Measurements from ENCODE around the gene FAM162A.
"Not testable (repeated sequence)": the region's sequence is repeated elsewhere in the genome, so short reads cannot be mapped to it uniquely, and the experiment has no call there.

The FAM162A gene, protein sequence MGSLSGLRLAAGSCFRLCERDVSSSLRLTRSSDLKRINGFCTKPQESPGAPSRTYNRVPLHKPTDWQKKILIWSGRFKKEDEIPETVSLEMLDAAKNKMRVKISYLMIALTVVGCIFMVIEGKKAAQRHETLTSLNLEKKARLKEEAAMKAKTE

DNA sequence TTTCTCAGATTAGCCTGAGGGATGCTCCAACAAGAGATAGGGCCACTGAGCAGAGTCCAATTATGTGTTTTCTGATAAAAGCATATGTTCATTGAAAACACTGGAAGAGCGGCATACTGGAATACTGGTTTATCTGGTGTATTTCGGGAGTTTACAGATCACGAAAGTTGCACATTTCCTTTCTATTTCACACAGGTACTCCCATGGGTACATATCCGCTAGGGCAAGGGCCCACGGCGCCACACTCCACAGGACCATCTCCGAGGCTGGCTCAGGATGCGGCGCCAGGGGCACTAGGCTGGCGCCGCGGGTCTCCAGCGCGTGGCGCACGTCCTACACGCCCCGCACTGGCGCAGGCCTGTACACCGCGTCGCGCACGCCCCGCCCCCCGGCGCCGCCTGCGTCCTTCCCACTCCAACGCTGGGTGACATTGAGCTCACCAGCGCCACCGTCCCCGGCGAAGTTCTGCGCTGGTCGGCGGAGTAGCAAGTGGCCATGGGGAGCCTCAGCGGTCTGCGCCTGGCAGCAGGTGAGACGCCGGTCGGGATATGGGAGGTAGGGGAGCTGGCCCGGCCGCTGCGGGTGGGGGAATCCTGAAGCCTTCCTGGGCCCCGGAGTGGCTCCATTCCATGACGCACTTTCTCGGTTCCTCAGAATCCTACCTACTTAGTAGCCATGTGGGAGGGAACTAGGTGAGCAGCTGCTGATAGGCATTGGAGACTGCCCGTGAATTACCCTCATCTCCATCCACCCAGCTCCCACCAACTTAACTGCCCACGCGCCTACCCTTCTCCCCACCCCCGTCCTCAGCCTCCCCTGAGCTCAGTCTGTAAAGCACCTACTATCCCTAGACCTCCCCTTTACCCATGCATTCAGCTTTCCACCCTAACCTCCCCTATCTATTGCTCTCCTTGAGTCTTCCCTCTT, at the start of gene FAM162A:
Gene FAM162A (plus strand): TSS at position 412 of the 927 bp plus-strand sequence. CDS start 84 bp downstream, at position 496.
- FAIRE-seq (peak; percentile 94), DNase-seq (ENCODE audit: extremely low spot score, insufficient read length, low read depth) (peak; percentile 87)

DNA sequence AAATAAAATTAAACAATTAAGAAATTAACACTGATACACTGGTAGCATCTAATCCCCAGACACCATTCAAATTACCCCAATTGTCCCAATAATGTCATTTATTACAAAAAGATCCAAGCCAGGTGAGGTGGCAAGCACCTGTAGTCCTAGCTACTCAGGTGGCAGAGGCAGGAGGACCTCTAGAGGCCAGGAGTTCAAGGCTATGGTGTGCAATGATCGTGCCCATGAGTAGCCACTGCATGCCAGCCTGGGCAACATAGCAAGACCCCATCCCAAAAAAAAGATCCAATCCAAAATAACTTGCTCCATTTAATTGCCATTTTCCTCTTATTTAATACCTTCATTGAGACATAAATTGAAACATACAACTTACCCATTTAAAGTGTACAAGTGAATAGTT, 41.2 kb upstream of the FAM162A start:
- no peak for FAIRE-seq
- no peak for DNase-seq (ENCODE audit: extremely low spot score, insufficient read length, low read depth)

DNA sequence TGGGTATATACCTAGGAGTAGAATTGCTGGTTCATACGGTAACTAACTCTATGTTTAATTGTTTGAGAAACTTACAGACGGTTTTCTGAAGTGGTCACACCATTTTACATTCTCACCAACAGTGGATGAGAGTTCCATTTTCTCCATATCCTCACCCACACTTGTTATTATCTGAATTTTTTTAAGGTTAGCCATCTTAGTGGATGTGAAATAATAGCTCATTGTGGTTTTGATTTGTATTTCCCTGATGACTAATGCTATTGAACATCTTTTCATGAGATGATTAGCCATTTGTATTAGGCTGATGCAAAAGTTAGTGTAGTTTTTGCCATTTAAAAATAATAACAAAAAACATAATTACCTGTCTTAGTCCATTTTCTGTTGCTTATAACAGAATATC, 40.3 kb upstream of the FAM162A start:
- no peak for FAIRE-seq
- DNase-seq (ENCODE audit: extremely low spot score, insufficient read length, low read depth): no peak

DNA sequence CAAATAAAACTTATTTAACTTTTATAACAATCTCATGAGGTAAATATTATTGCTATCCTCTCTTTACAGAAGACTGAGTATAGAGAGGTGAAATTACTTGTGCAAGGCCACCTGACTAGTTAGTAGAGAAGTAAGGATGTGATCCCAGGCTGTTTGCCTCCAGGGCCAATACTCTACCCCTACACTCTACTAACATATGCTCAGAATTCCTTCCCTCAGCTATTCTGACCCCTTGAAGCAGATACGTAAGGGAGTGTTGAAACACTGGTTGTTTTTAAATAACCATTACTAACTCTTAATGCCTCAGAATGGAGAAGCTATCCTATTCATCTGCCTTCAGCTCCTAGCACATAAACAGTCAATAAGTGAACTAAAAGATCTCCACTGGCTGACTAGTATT, 34.8 kb upstream of the FAM162A start:
- no peak for DNase-seq (ENCODE audit: extremely low spot score, insufficient read length, low read depth)
- no peak for FAIRE-seq

DNA sequence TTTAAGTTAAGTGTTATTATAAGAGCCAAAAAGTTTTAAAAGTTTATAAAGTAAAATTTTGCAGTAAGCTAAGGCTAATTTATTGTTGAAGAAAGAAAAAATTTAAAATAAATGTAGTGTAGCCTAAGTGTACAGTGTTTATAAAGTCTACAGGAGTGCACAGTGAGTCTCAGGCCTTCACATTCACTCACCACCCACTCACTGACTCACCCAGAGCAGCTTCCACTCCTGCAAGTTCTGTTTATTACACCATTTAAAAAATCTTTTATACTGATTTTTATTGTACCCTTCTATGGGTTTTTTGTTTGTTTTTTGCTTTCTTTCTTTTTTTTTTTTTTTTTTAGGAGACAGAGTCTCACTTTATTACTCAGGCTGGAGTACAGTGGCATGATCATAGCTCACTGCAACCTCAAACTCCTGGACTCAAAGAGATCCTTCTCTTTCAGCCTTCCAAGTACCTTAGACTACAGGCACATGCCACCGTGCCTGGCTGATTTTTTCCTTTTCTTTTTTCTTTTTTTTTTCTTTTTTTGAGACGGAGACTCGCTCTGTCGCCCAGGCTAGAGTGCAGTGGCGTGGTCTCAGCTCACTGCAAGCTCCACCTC, 33.1 kb upstream of the FAM162A start:
- FAIRE-seq (no peak), DNase-seq (ENCODE audit: extremely low spot score, insufficient read length, low read depth) (no peak)

DNA sequence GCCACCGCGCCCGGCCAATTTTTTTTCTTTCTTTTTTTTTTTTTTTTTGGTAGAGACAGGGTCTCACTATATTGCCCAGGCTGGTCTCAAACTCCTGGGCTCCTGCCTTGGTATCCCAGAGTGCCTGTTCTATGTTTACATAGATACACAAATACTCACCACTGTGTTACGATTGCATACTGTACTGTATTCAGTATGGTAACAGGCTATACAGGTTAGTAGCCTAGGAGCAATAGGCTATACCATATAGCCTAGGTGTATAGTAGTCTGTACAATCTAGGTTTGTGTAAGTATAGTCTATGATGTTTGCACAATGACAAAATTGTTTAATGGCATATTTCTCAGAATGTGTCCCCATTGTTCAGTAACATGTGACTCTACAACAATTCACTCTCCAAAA, 32.4 kb upstream of the FAM162A start:
- DNase-seq (ENCODE audit: extremely low spot score, insufficient read length, low read depth): no peak
- FAIRE-seq: no peak

DNA sequence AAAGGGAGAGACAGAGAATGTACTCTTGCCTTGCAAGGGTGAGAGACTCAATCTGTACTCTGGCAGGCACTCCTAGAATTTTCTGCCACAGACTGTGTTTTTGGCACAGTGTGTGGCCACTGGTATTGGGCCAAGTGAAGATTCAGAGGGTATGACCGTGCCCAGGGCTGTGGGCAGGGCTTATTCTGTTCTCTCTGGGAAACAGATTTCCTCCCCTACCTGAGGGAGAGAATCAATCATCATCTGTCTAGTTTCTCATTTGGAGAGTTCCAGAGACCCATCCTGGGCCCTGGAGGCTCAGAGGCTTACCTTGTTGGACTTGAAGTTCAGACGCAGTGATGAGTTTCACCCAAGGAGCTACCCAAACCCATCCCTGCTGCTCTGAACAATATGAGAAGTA, 30.8 kb upstream of the FAM162A start:
- no peak for FAIRE-seq

DNA sequence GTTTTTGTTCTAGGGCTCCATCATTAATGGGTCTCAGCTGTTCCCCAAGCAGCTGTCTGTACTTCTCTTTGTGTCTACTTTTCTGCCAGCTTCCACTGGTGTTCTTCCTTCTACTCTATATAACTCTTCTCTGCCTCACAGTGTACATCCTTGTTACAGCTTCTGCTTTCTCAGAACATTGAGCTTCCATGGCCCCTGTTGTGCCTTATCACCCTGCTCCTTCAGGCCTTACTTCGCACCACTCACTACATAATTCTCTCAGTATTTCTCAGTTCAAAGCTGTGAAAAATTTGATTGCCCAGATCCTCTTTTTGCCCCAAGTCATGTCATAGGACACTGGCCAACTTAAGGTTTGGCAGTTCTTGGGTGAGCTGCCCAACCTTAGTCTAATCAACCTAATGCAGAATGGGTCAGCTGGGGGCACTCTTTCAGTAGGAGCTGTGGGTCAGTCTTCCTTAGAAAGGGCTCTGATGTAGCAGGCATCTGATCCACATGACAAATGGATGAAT, 30.0 kb upstream of the FAM162A start:
- FAIRE-seq: no peak
- no peak for DNase-seq (ENCODE audit: extremely low spot score, insufficient read length, low read depth)

More for the DNA sequence above, 30.8 kb upstream of the FAM162A start:
- no peak for DNase-seq (ENCODE audit: extremely low spot score, insufficient read length, low read depth)

DNA sequence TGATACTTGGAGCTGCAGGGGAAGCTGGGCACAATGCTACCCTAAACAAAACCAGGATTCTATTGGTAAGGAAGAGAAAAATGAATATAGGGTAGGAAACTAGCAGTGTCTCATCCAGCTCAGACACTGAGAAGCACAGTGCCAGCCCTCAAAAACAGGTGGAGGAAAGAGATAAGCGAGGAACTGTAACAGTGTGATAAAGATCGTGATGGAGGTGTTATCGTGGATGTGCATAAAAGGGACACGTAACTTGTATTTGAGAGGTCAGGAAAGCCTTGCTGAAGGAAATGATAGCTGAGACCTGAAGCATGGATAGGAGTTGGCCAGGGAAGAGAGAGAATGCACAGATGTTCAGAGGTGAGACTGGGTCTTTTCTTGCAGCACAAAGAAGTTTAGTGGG, 28.4 kb upstream of the FAM162A start:
- FAIRE-seq (no peak), DNase-seq (ENCODE audit: extremely low spot score, insufficient read length, low read depth) (no peak)

DNA sequence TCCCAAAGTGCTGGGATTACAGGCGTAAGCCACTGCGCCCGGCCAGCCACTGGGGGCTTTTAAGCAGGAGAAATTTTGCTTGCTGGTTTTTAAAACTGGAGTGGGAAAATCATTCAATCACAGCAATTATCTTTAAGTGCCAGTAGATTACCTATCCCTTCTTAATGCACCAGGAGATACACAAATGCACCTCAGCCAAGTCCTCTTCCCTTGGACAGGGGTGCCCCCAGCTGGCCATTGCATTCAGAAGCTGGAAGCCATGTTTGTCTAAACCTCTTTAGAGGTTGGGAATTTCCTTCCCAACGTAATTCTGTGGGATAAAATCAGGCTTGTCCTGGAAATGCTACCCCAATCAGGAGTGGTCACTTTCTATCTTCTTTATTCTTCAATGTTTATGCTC, 27.6 kb upstream of the FAM162A start:
- peak; percentile 12 for FAIRE-seq
- DNase-seq (ENCODE audit: extremely low spot score, insufficient read length, low read depth): no peak

DNA sequence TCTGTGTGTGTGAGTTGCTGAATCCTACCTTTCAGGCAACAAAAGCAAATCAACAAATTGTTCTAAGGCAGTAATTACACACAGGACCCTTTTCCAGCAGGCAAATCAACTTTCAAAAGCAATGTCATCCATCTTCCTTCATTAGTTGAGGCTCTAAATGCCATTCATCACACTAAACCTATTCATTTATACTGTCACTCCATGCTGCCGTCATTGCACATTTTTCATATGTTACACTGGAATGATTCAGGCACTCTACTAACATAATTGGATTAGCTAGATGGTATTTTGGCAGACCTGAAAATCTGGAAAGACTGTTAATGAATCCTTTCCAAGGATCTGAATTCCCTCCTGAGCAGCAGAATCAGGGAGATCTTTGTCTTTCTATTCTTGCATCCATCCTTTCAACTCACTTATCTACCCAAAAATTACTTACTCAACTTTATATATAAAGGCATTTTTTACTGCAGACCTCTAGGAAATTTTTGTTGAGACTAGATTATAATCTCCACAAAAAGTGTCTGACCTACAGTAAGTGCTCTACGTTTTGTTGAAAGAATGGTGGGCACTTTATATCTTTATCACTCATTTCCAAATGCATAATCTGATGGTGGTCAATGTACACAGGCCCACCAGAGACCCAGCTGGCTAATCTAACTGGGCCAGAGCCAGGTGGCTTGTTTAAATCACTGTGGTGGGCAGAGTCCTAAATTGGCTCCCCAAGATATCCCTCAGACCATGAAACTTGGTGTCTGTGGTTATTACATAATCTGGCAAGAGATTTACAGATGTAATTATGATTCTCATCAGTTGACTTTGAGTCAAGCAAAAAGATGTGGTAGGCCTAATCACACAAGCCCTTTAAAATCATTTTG, 25.9 kb upstream of the FAM162A start:
- no peak for DNase-seq (ENCODE audit: extremely low spot score, insufficient read length, low read depth)

DNA sequence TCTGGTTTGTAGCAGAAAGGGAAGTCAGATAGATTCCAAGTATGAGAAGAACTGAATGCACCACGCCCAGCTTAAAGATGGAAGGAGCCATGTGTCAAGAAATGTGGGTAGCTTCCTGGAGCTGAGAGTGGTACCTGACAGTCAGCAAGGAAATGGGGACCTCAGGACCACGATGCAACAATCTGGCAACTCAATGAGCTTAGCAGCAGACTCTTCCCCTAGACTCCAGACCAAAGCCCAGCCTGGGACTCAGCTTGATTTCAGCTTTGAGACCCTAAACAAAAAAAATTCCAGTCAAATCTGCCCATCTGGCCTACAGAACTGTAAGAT, 25.3 kb upstream of the FAM162A start:
- no peak for FAIRE-seq
- DNase-seq (ENCODE audit: extremely low spot score, insufficient read length, low read depth): no peak

More for the DNA sequence above, 25.9 kb upstream of the FAM162A start:
- no peak for FAIRE-seq

DNA sequence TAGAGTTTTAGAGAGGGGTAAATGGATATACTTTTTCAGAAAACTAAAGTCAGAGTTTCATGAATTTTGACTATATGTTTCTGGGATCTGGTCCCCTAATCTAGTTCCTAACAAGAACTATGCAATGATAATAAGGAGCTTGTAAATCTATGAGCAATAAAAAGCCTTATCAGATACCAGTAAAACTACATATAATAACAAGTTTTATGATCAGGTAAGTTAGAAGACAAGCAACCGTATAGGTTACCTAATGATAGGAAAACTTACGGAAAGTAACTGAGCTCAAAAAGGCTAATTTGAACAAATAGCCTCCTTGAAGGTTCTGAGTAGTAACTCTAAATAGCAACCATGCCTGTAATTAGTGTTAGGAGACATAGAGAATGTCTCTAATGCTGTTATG, 22.0 kb upstream of the FAM162A start:
- FAIRE-seq (no peak), DNase-seq (ENCODE audit: extremely low spot score, insufficient read length, low read depth) (no peak)

DNA sequence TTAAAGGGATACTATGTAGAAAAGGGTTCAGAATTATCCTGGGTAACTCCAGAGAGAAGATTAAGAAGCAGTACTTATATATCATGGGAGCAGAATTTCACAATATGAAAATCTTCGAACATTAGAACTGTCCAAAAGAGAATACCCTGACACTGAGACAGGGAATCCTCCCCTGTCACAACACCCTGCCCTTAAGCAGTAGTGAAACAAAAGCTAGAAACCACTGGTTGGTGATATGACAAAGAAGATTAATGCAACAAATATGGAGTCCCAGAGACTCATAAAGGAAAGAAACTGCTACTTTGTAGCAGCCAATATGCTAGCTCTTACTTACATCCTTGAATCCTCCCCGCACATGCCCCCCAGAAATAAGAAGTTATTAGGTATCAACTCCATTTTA, 19.5 kb upstream of the FAM162A start:
- DNase-seq (ENCODE audit: extremely low spot score, insufficient read length, low read depth) (no peak), FAIRE-seq (no peak)

DNA sequence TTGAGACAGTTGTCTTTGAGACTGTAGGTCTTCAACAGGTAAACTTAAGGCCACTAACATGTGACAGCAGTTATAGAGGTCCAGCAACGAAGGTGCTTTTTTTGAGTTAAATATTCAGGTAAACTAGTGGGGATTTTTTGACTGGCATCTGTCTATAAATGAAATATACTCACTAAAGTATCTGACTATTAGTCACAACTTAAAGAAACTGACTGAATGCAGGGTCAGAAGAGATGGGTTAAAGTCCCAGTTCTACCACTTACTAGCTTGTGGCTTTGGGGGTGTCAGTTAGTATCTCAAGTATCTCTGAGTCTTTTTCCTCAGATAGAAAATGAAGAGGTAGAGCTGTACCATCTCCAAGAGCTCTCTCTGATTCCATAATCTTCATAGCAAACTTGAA, 18.9 kb upstream of the FAM162A start:
- DNase-seq (ENCODE audit: extremely low spot score, insufficient read length, low read depth): no peak

DNA sequence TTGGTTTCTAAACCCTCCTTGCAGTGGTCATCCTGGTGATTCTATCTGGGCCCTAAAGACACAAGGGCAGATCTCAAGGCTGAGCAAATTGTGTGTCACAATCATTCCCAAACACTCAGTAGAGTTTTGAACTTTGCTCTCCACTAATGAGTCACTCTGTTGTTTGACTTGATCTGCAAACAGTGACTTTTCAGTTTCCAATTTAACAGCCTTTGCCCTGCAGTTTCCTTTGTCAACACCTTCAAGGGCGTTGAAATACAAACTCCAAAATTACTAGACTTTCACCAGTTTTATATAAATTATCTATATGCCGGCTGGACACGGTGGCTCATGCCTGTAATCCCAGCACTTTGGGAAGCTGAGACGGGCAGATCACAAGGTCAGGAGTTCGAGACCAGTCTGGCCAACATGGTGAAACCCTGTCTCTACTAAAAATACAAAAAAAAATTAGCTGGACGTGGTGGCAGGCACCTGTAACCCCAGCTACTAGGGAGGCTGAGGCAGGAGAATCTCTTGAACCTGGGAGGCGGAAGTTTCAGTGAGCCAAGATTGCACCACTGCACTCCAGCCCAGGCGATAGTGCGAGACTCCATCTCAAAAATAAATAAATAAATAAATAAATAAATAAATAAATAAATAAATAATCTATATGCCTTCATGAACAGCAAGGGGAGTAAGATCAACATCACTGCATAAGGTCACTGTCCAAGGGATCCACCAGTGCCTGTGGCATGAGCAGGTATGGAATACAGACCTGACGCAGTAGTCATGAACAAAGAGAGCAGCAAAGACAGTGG, 18.2 kb upstream of the FAM162A start:
- DNase-seq (ENCODE audit: extremely low spot score, insufficient read length, low read depth): not testable (repeated sequence)
- peak; percentile 85 for FAIRE-seq

More for the DNA sequence above, 18.9 kb upstream of the FAM162A start:
- FAIRE-seq: peak; percentile 26

DNA sequence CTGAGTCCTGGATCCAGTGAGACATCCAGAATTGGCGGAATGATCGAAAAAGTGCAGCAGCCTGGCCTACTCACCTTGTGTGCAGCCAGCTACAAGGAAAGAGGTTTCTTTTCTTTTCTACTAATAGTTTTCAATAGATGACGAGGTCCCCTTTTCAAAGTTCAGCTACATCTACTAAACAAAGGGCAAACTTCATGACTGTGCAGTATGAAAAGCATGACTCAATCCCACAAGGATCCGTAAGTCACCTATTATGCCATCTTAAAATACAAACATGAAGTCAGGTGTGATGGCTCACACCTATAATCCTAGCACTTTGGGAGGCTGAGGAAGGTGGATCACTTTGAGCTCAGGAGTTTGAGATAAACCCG, 17.6 kb upstream of the FAM162A start:
- peak; percentile 33 for FAIRE-seq
- DNase-seq (ENCODE audit: extremely low spot score, insufficient read length, low read depth): no peak

DNA sequence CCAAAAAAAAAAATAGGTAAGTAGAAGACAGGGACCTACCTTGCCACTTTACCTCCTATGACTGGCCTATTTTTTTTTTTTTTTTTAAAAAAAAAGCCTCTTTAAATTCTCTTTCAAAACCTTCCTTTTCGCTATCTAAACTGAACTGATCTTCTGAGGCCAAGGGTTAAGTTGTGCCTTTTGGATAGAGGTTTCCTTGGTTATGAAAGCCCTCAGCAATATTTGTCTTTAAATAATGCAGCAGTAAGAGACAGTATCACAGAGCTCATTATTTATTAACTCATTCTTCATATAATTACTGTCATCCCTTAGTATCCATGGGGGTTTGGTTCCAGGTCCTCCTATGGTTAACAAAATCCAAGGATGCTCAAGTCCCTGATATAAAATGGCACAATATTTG, 9.9 kb upstream of the FAM162A start:
- no peak for FAIRE-seq
- no peak for DNase-seq (ENCODE audit: extremely low spot score, insufficient read length, low read depth)

DNA sequence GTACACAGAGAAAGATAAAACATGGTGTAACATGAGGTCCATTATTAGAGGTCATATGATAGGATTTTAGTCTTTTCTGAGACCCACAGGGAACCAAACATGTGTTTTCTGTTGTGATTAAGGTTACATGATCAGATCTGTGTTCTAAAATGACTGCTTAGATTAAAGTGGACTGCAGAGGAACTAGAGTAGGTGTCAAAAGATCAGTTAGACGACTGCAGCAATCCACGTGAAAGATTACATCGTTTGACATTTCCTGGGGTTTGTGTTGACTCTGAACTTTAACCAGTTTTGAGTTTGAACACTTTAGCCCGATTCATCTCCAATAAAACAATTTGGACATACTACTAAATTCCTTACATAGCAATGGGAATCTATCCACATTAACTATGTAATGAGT, 6.0 kb upstream of the FAM162A start:
- FAIRE-seq (no peak), DNase-seq (ENCODE audit: extremely low spot score, insufficient read length, low read depth) (no peak)

Measured in GM18507 (cell line).